Neuronal stem cell (in vitro differentiated cells): ENCODE measurements around the gene PRCD.
A peak's percentile ranks its signal among the peaks of the same experiment; 100 is the strongest.

Source experiments
- DNase-seq: peaks from one replicate; pipeline ENCODE4 v3.0.0-alpha.2; 2013; ENCODE audit warnings: low spot score
- H2AFZ ChIP-seq: one replicate; pipeline ENCODE4 v1.6.1; 2013; ENCODE audit warnings: mild to moderate bottlenecking, low read length, inconsistent platforms
- H2AK5ac ChIP-seq: 2 replicates; pipeline ENCODE4 v1.6.1; 2013; ENCODE audit warnings: low read depth, mild to moderate bottlenecking, inconsistent platforms, low read length, moderate library complexity, mixed read lengths
- H2BK120ac ChIP-seq: 2 replicates; pipeline ENCODE4 v1.6.1; 2013; ENCODE audit warnings: low read depth, mild to moderate bottlenecking, inconsistent platforms, low read length, moderate library complexity, mixed read lengths
- H2BK12ac ChIP-seq: one replicate; pipeline ENCODE4 v1.6.1; 2013; ENCODE audit warnings: low read length, inconsistent platforms
- H2BK15ac ChIP-seq: 2 replicates; pipeline ENCODE4 v1.6.1; 2013; ENCODE audit warnings: mild to moderate bottlenecking, low read length, inconsistent platforms, mixed read lengths
- H2BK5ac ChIP-seq: one replicate; pipeline ENCODE4 v1.6.1; 2013; ENCODE audit warnings: inconsistent platforms, mild to moderate bottlenecking, low read length, moderate library complexity
- H3K14ac ChIP-seq: one replicate; pipeline ENCODE4 v1.6.1; 2013; ENCODE audit warnings: low read length, inconsistent platforms
- H3K18ac ChIP-seq: 2 replicates; pipeline ENCODE4 v1.6.1; 2013; ENCODE audit warnings: low read length, inconsistent platforms
- H3K23ac ChIP-seq: 2 replicates; pipeline ENCODE4 v1.6.1; 2013; ENCODE audit warnings: low read depth, mild to moderate bottlenecking, mixed read lengths, low read length, inconsistent platforms; ENCODE audit not compliant: poor library complexity
- H3K27ac ChIP-seq: replicated peaks from 3 replicates; pipeline ENCODE4 v1.5.1; 2013; ENCODE audit warnings: low read length, inconsistent platforms
- H3K27me3 ChIP-seq, 3 experiments: 2 replicates each; pipeline ENCODE4 v1.6.1; 2013; ENCODE audit warnings: low read length in 3 of 3, mild to moderate bottlenecking in 2 of 3, inconsistent platforms in 1 of 3, low read depth in 1 of 3, mixed read lengths in 1 of 3, moderate library complexity in 1 of 3; ENCODE audit not compliant: control insufficient read depth in 3 of 3, insufficient read depth in 3 of 3
- H3K36me3 ChIP-seq, 2 donors: replicated peaks in 1 of 2; 2 replicates each; pipeline ENCODE4 v1.6.1; 2013; ENCODE audit warnings: low read length in 2 of 2; ENCODE audit not compliant: control insufficient read depth in 2 of 2, insufficient read depth in 2 of 2
- H3K4ac ChIP-seq: 2 replicates; pipeline ENCODE4 v1.6.1; 2013; ENCODE audit warnings: inconsistent platforms, mild to moderate bottlenecking, low read length, moderate library complexity
- H3K4me1 ChIP-seq, 2 donors: 1 replicate in 1 of 2; 2 replicates in 1 of 2; pipeline ENCODE4 v1.6.1; 2013; ENCODE audit warnings: low read length in 2 of 2, low read depth in 1 of 2; ENCODE audit not compliant: control insufficient read depth in 2 of 2, insufficient read depth in 1 of 2
- H3K4me2 ChIP-seq: one replicate; pipeline ENCODE4 v1.6.1; 2013; ENCODE audit warnings: mild to moderate bottlenecking, low read length, inconsistent platforms; ENCODE audit not compliant: insufficient read depth, poor library complexity, severe bottlenecking
- H3K4me3 ChIP-seq, 2 donors: 2 replicates each; pipeline ENCODE4 v1.5.1; 2013; ENCODE audit warnings: low read length in 2 of 2, mild to moderate bottlenecking in 2 of 2, inconsistent platforms in 1 of 2, moderate library complexity in 1 of 2
- H3K79me1 ChIP-seq: one replicate; pipeline ENCODE4 v1.6.1; 2013; ENCODE audit warnings: low read depth, mild to moderate bottlenecking, inconsistent platforms, low read length, moderate library complexity
- H3K9ac ChIP-seq: one replicate; pipeline ENCODE4 v1.6.1; 2013; ENCODE audit warnings: mild to moderate bottlenecking, low read depth, low read length, inconsistent platforms; ENCODE audit not compliant: poor library complexity
- H3K9me3 ChIP-seq, 2 donors: replicated peaks in 1 of 2; 2 replicates each; pipeline versions ENCODE3 to v1.6.1; 2013; ENCODE audit warnings: low read length in 2 of 2, mild to moderate bottlenecking in 2 of 2, inconsistent platforms in 1 of 2, low read depth in 1 of 2, mixed read lengths in 1 of 2, moderate library complexity in 1 of 2; ENCODE audit not compliant: control insufficient read depth in 2 of 2, insufficient read depth in 1 of 2
- H4K8ac ChIP-seq: one replicate; pipeline ENCODE4 v1.6.1; 2013; ENCODE audit warnings: low read depth, mild to moderate bottlenecking, inconsistent platforms, low read length, moderate library complexity
- H4K91ac ChIP-seq: one replicate; pipeline ENCODE4 v1.6.1; 2013; ENCODE audit warnings: low read length, low read depth, mild to moderate bottlenecking, inconsistent platforms; ENCODE audit not compliant: poor library complexity
- WGBS, 2 donors: extraction: QIAGEN DNeasy Blood & Tissue Kit; methylation state at CpG; one replicate each; pipeline ENCODE4 v1.1.7; 2013; ENCODE audit warnings: missing lambda C conversion rate in 2 of 2, mixed read lengths in 1 of 2; ENCODE audit not compliant: insufficient read length in 2 of 2, insufficient replicate concordance in 1 of 2; ENCODE audit errors: extremely low coverage in 2 of 2; 5-methylcytosine and 5-hydroxymethylcytosine counted together

PRCD gene

GRCh38 chr17:76546556-76547182 lies 6.8 kb downstream of the PRCD start:
- Histone ChIP-seq H2BK12ac (no peak overlapping the region), H3K4me3 (no peak overlapping the region), H2BK15ac (peak overlapping the region; percentile 17), H2AK5ac (peak overlapping the region; percentile 8), H4K8ac (no peak overlapping the region), H4K91ac (no peak overlapping the region), H3K4me1 (peaks cover 8 to 42% of the 10 kb centered on the region in 2 donors), H3K14ac (no peak overlapping the region), H3K79me1 (no peaks in the 10 kb centered on the region), H3K27me3 (peaks cover 0 to 52% (median 10%) of the 10 kb centered on the region in 3 experiments), H2BK120ac (no peak overlapping the region), H3K36me3 (no peaks in the 10 kb centered on the region), H3K9ac (no peak overlapping the region), H3K4ac (no peak overlapping the region), H3K4me2 (no peak overlapping the region), H3K23ac (peak overlapping the region; percentile 45), H3K27ac (no peak overlapping the region), H3K18ac (peak overlapping the region; percentile 12), H3K9me3 (no peaks in the 10 kb centered on the region), H2AFZ (no peak overlapping the region), H2BK5ac (no peak overlapping the region)
- DNase-seq = no peak
- no CpG with 5 or more reads among the region's 11 CpGs for WGBS, 2 donors

GRCh38 chr17:76547183-76547641 lies 7.4 kb downstream of the PRCD start:
- Histone ChIP-seq H3K4me2 (no peak overlapping the region), H3K4me1 (peaks cover 8 to 42% of the 10 kb centered on the region in 2 donors), H3K4ac (no peak overlapping the region), H4K91ac (no peak overlapping the region), H2BK5ac (no peak overlapping the region), H2BK120ac (no peak overlapping the region), H3K23ac (peak overlapping the region; percentile 45), H3K27ac (no peak overlapping the region), H3K14ac (no peak overlapping the region), H3K9me3 (no peaks in the 10 kb centered on the region), H2BK15ac (peak overlapping the region; percentile 17), H3K79me1 (no peaks in the 10 kb centered on the region), H2AK5ac (peak overlapping the region; percentile 8), H2BK12ac (no peak overlapping the region), H3K4me3 (peak overlapping the region in 1 of 2 donors; percentile 64), H3K36me3 (no peaks in the 10 kb centered on the region), H4K8ac (no peak overlapping the region), H3K27me3 (peaks cover 0 to 46% (median 10%) of the 10 kb centered on the region in 3 experiments), H2AFZ (no peak overlapping the region), H3K18ac (peak overlapping the region; percentile 54), H3K9ac (no peak overlapping the region)
- WGBS, 2 donors = no CpG with 5 or more reads among the region's 3 CpGs
- DNase-seq = peak; percentile 67

DNA sequence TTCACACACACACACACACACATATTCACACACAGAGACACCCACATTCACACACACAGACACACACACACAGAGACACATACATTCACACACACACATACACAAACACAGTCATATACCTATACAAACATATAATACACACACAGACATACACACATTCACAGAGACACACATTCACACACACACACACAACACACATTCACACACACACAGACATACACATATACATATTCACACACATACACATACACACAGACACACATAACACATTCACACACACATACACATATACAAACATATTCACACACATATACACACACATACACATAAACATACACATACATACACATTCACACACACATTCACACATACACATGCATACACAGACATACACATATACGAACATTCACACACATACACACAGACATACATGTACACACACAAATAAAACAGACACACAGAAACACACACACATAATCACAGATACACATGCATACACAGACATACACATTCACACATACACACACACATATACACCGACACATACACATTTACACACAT lies 7.9 kb downstream of the PRCD start:
- DNase-seq = no peak
- Histone ChIP-seq H3K79me1 (no peaks in the 10 kb centered on the region), H3K9me3 (no peaks in the 10 kb centered on the region), H4K91ac (no peak overlapping the region), H2AFZ (no peak overlapping the region), H3K36me3 (no peaks in the 10 kb centered on the region), H3K9ac (no peak overlapping the region), H3K23ac (no peak overlapping the region), H2BK120ac (no peak overlapping the region), H3K4me2 (no peak overlapping the region), H2BK5ac (no peak overlapping the region), H3K4me1 (peaks cover 8 to 42% of the 10 kb centered on the region in 2 donors), H3K27me3 (peaks cover 0 to 41% (median 8%) of the 10 kb centered on the region in 3 experiments), H3K4me3 (no peak overlapping the region), H3K27ac (no peak overlapping the region), H2BK12ac (no peak overlapping the region), H3K4ac (no peak overlapping the region), H2AK5ac (no peak overlapping the region), H4K8ac (no peak overlapping the region), H3K14ac (no peak overlapping the region), H3K18ac (no peak overlapping the region), H2BK15ac (no peak overlapping the region)
- 100% methylated on average over 2 of the region's 2 CpGs; no CpG with 5 or more reads in 1 of the 2 donors for WGBS, 2 donors

DNA sequence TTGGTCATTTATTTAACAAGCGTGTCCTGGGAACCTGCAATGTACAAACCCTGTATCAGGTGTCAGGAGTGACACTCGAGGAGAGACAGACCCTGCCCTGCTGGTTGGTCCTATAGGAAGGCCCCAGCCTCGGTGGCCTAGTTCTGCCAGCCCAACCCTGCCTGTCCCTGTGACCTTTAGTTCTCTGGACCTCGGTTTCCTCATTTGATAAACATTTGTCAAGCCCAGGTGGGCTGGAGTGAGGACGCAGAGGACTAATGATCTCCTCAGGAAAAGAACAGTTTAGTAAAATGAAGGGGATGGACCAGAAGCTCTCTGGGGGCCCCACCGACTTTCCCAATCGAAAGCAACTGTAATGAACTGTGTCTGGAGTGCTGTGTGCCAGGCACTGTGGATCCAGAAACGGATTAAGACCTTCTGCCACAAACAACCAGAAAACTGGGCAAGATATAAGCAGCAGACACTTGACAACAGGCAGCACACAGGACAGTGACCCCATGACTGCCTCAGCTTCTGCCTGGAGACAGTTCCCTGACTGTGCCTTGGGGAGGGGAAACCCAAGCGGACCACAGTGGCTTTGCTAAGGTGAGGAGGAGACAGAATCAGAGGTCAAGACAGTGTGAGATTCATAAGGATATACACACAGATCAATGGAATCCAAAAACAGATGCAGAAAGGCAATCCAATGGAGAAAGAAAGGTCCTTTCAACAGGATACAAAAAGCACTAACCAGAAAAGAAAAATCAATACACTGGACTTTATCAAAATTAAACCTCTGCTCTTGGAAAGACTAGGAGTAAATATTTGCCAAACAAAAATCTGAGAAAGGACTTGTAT lies 8.8 kb downstream of the PRCD start:
- H3K4me2 ChIP-seq = no peak overlapping the region
- no peak for DNase-seq
- H3K9me3 ChIP-seq = no peaks in the 10 kb centered on the region
- peak overlapping the region; percentile 10 for H2AFZ ChIP-seq
- no CpG with 5 or more reads among the region's 9 CpGs for WGBS, 2 donors
- H3K14ac ChIP-seq = no peak overlapping the region
- no peak overlapping the region for H3K4me3 ChIP-seq
- peaks cover 8 to 39% of the 10 kb centered on the region in 2 donors for H3K4me1 ChIP-seq
- no peak overlapping the region for H3K9ac ChIP-seq
- H2BK12ac ChIP-seq = no peak overlapping the region
- H3K4ac ChIP-seq = no peak overlapping the region
- peaks cover 0 to 33% (median 8%) of the 10 kb centered on the region in 3 experiments for H3K27me3 ChIP-seq
- H2BK15ac ChIP-seq = no peak overlapping the region
- no peak overlapping the region for H2AK5ac ChIP-seq
- no peak overlapping the region for H2BK120ac ChIP-seq
- H3K27ac ChIP-seq = no peak overlapping the region
- no peaks in the 10 kb centered on the region for H3K79me1 ChIP-seq
- no peaks in the 10 kb centered on the region for H3K36me3 ChIP-seq
- H2BK5ac ChIP-seq = no peak overlapping the region
- no peak overlapping the region for H4K8ac ChIP-seq
- no peak overlapping the region for H3K23ac ChIP-seq
- no peak overlapping the region for H4K91ac ChIP-seq
- no peak overlapping the region for H3K18ac ChIP-seq
